ENCODE data around the gene OIT3.

The OIT3 gene

GRCh38 chr10:72952642-72953158 is 59.2 kb downstream of the OIT3 start:
- no peak for DNase-seq (ENCODE audit: low read depth)

- no peak for DNase-seq (ENCODE audit: low read depth)
Measured at GRCh38 chr10:72953687-72954086, 60.1 kb downstream of the OIT3 start.

GRCh38 chr10:72954230-72954595 is 60.7 kb downstream of the OIT3 start:
- DNase-seq (ENCODE audit: low read depth), result no peak

GRCh38 chr10:72954596-72955554 is 61.3 kb downstream of the OIT3 start, which contains the start of gene PLA2G12B:
Gene PLA2G12B, minus strand, starts transcription at chr10:72954806. Its CDS starts 121 bp downstream, at chr10:72954685.
- no peak for DNase-seq (ENCODE audit: low read depth)

- DNase-seq (ENCODE audit: low read depth), result no peak
Measured at GRCh38 chr10:72956001-72956400, 62.5 kb downstream of the OIT3 start.

- no peak for DNase-seq (ENCODE audit: low read depth)
Measured at GRCh38 chr10:72976886-72977285, 83.3 kb downstream of the OIT3 start.

GRCh38 chr10:72979709-72980108 is 86.2 kb downstream of the OIT3 start:
- DNase-seq (ENCODE audit: low read depth), result no peak

- DNase-seq (ENCODE audit: low read depth), result no peak
Measured at GRCh38 chr10:72980348-72980747, 86.8 kb downstream of the OIT3 start.

- DNase-seq (ENCODE audit: low read depth), result no peak
Measured at GRCh38 chr10:72981028-72981881, 87.7 kb downstream of the OIT3 start.

- no peak for DNase-seq (ENCODE audit: low read depth)
Measured at GRCh38 chr10:72981882-72982529, 88.5 kb downstream of the OIT3 start.
